ENCODE data around the gene GPC1. TPM values are rescaled to one million over a fixed set of nuclear protein-coding genes. Genes with fewer than 3 reads are reported as not detected.

GPC1 gene
- total RNA-seq, 2 experiments from 2014 or later, result 0.83 to 1.2 TPM

DNA sequence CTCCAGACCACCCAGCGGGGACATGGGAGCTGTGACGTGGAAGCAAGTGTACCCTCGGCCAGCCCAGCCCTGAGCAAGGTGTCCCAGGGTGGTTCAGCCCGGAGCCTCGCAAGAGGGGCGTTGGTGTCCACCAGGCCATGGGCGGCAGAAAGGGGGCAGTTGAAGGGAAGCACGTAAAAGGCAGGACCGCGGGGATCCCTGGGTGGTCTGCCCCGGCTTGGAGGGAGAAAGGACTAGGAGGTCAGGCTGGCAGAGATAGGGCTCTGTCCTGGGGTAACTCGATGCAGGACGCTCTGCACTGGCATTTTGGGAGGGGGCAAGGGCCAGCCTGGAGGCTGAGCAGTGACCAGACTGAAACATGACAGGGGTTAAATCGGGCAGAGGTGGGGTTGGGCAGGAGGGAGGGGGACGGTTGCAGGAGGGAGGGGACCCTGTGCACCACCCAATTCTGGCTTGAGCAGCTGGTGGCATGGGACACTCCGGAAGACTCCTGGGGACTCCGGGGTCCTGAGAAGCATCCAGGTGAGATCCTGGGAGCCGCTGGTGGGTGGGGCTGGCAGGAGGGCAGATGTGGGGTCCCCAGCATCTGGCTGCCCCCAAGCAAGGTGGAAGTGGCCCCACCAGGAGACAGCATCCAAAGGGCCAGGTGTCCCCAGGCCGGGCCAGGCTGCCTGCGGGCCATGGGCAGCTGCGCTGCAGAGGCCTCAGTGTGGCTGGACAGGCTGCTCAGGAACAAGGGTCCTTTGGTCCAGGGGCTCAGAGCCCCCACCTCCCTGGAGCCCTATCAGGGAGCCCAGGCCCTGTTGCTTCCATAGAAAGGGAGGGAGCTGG is 46.8 kb upstream of the GPC1 start:
- Mint-ChIP-seq H3K27me3 (no peaks in the 10 kb centered on the region), H3K27ac (no peak overlapping the region), H3K9me3 (no peaks in the 10 kb centered on the region), H3K36me3 (ENCODE audit: low read depth) (no peaks in the 10 kb centered on the region), H3K4me1 (ENCODE audit: low read depth) (peaks cover 6% of the 10 kb centered on the region), H3K4me3 (no peak overlapping the region)
- POLR2A ChIA-PET, result no interaction called here
- TF ChIP-seq, protein P1, sequence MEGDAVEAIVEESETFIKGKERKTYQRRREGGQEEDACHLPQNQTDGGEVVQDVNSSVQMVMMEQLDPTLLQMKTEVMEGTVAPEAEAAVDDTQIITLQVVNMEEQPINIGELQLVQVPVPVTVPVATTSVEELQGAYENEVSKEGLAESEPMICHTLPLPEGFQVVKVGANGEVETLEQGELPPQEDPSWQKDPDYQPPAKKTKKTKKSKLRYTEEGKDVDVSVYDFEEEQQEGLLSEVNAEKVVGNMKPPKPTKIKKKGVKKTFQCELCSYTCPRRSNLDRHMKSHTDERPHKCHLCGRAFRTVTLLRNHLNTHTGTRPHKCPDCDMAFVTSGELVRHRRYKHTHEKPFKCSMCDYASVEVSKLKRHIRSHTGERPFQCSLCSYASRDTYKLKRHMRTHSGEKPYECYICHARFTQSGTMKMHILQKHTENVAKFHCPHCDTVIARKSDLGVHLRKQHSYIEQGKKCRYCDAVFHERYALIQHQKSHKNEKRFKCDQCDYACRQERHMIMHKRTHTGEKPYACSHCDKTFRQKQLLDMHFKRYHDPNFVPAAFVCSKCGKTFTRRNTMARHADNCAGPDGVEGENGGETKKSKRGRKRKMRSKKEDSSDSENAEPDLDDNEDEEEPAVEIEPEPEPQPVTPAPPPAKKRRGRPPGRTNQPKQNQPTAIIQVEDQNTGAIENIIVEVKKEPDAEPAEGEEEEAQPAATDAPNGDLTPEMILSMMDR (IDR thresholded peaks at IDR 0.05), result no peak
- CTCF ChIA-PET, result no interaction called here
- no peak for DNase-seq
- intact Hi-C loops (cut with micrococcal nuclease), result no loop called here
- no peak for ATAC-seq

DNA sequence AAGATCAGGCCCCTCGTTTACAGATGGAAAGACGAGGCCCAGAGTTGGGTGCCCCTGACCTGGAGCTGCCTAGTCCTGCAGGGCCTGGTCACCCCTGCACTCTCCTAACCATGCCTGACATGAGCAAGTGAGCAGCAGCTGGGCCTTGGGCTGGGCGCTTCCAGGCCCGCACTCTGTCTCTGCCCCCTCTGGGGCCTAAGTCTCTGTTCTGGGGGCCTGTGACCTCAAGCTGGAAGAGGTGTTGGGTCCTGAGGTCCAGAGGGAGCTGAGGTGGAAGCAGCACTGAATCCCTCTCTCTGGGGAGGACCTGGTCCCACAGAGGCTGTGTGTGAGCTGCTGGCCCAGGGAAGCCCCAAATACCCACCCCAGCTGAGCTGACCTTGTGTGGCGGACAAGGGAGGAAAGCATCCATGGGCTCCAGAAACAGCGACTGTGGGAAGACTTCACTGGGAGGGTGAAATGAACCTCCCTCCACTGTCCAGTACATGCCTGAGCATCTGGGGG is 46.1 kb upstream of the GPC1 start:
- H3K4me3 Mint-ChIP-seq, result no peak overlapping the region
- H3K36me3 Mint-ChIP-seq (ENCODE audit: low read depth), result no peaks in the 10 kb centered on the region
- peaks cover 6% of the 10 kb centered on the region for H3K4me1 Mint-ChIP-seq (ENCODE audit: low read depth)
- no peaks in the 10 kb centered on the region for H3K27me3 Mint-ChIP-seq
- TF ChIP-seq, protein P1 (IDR thresholded peaks at IDR 0.05), result no peak
- no peak for DNase-seq
- no peak overlapping the region for H3K27ac Mint-ChIP-seq
- no peak for ATAC-seq
- H3K9me3 Mint-ChIP-seq, result no peaks in the 10 kb centered on the region
- CTCF ChIA-PET, result no interaction called here
- POLR2A ChIA-PET, result no interaction called here
- intact Hi-C loops (cut with micrococcal nuclease), result no loop called here

DNA sequence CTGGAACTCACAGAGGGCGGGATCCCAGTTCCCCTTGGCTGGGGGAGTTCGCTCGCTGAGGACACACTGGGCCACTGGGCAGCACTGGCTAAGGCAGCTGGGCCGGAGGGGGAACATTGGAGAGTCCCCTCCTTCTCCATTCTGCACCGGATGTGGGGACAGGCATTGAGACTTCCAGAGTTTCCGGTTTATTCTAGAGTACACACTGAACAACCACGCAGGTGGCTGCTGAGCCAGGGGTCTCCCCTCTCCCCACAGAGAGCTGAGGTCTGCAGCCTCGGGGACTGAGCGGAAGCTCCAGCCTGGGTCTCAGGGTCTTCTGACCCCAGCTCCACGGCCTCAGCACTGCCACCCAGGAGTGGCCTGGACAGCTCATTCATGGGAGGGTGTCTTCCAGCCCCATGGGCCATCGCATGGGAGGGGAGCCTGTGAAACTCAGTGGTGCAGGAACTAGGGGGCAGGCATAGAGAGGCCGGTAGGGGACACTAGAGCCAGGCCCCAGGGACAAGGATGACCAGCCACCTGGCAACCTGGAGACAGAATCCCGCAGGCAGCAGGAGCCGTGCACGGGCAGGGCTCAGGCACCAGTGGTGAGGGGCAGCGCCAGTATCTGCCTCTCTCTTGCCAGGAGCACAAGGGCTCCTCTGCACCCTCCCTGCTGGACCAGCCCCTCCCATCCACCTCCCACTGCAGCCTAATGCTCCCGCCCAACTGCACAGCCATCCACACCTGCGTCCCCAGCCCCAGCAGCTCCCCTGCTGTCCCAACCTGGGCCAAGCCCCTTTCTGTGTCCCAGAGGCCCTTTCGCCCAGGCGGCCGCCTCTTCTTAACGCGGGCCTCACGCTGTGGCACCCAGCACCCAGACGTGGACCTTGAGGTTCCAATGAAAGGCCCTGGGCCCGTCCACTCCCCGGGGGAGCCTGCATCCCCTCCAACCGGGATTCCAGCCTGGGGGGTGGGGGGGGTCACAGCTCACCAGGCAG is 45.1 kb upstream of the GPC1 start:
- Mint-ChIP-seq H3K27me3 (no peaks in the 10 kb centered on the region), H3K4me3 (no peak overlapping the region), H3K36me3 (ENCODE audit: low read depth) (no peaks in the 10 kb centered on the region), H3K4me1 (ENCODE audit: low read depth) (peaks cover 6% of the 10 kb centered on the region), H3K27ac (no peak overlapping the region), H3K9me3 (no peaks in the 10 kb centered on the region)
- ChIA-PET POLR2A (interaction anchor here (0.6 to 0.9 kb wide), 2 partner anchors 22 to 166 kb away, joined by 3 read pairs; no protein-coding TSS in a partner anchor), CTCF (no interaction called here)
- ATAC-seq (no peak), DNase-seq (no peak)
- intact Hi-C loops (cut with micrococcal nuclease), result no loop called here
- TF ChIP-seq, protein P1 (IDR thresholded peaks at IDR 0.05), result no peak

DNA sequence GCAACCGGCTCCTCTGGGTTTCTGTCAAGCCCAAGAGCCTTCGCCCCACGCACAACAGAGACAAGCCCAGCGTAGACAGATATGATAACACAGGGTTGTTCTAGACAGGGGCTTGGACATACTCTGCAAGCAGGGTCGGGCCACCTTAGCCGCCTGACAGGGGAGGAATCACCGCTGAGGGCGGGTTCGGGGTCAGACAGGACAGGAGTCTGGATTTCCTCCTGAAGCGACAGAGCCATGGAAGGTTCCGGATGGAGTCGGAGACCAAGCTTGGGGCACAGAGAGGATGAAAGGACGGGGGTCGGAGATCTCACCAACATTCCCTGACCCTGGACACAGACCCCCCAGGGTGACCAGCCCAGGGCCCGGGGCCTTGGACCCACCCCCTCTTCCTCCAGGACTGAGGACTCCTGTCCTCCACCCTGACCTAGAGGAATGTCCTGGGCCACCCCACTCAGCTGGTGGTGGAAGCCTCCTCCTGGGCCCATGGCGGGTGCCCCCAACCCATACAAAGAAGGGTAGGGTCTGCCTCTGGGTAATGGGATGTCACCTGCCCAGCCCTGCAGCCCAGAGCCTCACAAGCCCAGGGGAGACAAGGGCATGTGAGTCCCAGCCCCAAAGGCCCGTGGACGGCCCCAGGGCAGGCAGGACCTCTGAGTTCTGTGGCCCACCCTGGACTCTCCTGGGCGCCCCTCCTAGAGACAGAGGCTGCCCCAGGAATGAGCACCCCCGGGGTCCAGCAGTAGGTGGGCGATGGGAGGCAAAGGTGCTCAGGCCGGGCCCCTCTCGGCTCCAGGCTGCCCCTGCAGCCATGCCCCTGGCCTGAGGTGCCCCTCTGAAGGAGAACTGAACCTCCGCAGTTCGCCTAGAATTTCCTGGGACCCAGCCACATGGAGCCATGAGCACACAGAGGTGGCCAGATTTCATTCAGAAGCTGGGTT is 44.1 kb upstream of the GPC1 start:
- Mint-ChIP-seq H3K36me3 (ENCODE audit: low read depth) (no peaks in the 10 kb centered on the region), H3K4me3 (no peak overlapping the region), H3K9me3 (no peaks in the 10 kb centered on the region), H3K4me1 (ENCODE audit: low read depth) (peaks cover 6% of the 10 kb centered on the region), H3K27ac (no peak overlapping the region), H3K27me3 (no peaks in the 10 kb centered on the region)
- ATAC-seq (no peak), DNase-seq (no peak)
- CTCF ChIA-PET, result no interaction called here
- TF ChIP-seq, protein P1 (IDR thresholded peaks at IDR 0.05), result no peak
- intact Hi-C loops (cut with micrococcal nuclease), result no loop called here
- POLR2A ChIA-PET, result no interaction called here

All from activated CD8-positive, alpha-beta T cell treated with anti-CD3 and anti-CD28 coated beads for 36 hours (primary cell).